CD4-positive, alpha-beta T cell treated with Interleukin-4 for 4 hours (primary cell): ENCODE measurements around the gene SIGLEC10.

ENCODE experiments used
- DNase-seq: peaks from one replicate; pipeline ENCODE4 v3.0.0-alpha.2; 2020

Gene SIGLEC10

DNA sequence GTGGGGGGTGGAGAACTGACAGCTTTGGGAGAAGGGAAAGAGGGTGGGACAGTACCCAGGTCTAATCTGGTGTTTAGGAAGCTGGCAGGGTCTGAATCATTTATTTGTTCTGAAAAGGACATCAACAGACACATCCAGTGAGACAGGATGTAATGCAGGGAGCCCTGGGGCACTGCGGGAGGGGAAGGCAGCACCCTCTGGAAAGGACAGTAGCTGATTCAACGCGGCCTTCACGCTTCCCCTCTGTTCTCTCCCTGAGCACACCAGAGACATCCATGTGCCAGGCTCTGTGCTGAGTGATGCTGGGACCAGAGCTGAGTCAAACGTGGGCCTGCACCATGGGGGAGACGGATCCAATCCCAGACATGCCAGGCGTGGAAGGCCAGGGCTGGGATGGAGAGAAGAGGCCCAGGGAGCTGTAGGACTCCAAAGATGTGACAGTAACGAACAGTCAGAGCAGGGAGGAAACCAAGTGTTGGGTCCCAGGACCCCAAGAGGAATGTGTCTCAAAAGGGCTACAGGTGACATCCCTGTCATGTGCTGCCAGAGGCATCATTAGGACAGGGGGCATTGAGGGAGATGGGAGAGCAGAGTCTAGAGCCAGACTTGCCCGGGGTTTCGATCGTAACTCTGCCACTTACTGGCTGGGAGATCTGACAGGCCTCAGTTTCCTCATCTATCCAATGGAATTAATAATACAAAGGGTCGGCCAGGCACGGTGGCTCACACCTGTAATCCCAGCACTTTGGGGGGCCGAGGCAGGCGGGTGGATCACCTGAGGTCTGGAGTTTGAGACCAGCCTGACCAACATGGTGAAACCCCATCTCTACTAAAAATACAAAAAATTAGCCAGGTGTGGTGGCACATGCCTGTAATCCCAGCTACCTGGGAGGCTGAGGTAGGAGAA is 53.0 kb downstream of the SIGLEC10 start:
- no peak for DNase-seq

DNA sequence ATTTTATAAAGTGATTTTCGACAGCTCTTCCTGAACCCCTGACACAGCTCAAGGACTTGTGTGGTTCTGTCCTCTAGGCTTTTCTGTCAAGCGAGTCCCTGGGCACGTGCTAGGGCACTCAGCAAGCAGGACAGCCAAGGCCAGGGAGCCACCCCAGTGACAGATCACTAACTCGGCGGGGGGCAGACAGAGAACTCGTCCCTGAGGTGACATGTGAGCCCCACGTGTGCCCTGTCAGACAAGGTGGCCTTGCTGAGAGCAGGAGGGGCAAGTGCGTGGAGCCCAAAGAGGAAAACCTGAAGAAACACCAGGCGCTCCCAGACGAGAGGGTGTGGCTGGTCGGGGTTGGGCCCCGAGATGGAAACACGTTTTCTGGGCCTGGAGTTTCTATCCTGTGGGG is 56.2 kb downstream of the SIGLEC10 start:
- DNase-seq: no peak
